Islet of Langerhans (tissue), 1 donor: ENCODE results near the gene LRBA.
A peak's percentile ranks its signal among the peaks of the same experiment; 100 is the strongest.

ENCODE experiments used
- FAIRE-seq: peaks from one replicate; lab custom pipeline; 2011; peaks lifted over from hg19 to GRCh38; lab: Jason Lieb, UNC

LRBA gene

GRCh38 chr4:150491132-150492049 lies 523.7 kb downstream of the LRBA start:
- FAIRE-seq = peak; percentile 79

DNA sequence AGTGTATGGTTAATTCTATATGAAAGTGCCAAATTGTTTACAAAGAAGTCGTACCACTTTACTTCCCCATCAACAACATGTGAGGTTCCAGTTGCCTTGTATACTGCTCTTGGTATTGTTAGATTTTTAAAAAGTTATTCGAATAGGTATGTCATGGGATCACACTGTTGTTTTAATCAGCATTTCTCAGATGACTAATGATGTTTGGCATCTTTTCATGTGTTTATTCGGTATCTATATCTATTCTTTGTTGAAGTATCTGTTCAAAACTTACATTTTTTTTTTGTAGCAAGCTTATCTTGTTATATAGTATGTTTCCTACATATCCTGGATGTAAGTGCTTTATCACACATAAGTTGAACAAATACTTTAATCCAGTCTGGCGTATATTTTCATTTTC lies 532.5 kb downstream of the LRBA start:
- FAIRE-seq = no peak

DNA sequence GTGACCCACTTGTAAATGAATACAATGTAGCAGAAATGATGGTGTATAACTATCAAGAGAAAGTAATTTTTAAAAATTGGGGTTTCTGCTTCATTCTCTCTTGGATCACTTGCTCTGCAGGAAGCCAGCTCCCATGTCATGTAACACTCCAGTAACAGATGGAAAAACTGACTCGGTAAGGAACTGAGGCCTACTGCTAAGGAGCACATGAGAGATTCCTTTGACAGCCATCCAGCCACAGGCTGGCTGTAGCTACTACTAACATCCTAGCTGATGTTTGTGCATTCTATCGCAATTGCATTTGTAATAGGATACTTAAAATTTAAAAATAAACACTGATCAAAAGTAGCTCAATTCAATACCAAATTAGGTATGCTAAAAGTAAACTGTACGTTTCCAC lies 535.4 kb downstream of the LRBA start:
- no peak for FAIRE-seq

GRCh38 chr4:150477869-150478268 lies 537.2 kb downstream of the LRBA start:
- no peak for FAIRE-seq

DNA sequence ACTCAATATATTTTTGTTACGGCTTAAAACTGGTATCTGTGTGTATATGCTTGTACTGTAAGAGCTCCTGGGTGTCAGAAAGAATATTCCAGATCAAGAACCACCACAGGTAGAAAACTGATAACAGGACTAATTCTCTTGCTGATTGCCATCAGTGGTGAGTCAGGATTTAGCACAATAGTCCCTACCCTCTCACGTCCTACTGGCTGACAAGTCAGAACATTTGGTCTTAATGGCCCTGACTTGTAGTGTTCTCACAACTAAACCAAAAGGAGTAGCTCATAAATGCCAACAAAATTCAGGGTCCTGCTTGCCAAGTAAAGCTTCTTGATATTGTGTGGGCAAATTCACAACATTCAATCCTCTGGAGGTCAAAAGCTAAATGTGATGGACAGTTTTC lies 538.3 kb downstream of the LRBA start:
- no peak for FAIRE-seq

DNA sequence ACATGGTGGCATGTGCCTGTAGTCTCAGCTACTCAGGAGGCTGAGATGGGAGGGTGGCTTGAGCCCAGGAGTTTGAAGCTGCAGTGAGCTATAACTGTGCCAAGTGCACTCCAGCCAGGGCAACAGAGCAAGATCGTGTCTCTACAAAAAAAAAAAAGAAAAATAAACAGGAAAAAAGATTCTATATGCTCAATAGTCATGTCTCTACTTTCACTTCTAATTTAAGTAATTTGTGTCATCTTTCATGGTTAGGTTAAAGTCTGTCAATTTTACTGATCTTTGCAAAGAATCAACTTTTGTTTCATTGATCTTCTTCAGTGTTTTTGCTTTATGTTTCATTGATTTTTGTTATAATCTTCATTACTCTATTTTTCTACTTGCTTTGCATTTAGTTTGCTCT lies 539.3 kb downstream of the LRBA start:
- FAIRE-seq = no peak

DNA sequence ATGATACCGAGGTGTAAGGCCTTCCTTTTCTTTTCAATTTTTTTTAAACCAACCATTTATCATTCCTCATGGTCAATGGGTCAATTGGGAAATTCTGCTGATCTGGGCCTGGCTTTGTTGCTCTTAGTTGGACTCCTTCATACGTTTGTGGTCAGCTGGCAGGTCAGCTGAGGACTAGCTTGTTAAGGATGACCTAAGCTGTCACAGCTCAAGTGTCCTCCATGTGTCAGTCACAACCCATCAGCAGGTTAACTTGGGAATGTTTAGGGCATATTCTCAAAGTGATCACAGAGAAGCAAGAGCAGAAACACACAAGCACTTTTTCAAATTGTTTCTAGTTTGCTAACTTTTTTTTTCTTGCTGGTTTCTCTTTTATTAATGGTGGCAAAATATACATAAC lies 550.6 kb downstream of the LRBA start:
- FAIRE-seq = no peak

GRCh38 chr4:150462743-150463142 lies 552.3 kb downstream of the LRBA start:
- FAIRE-seq = no peak

DNA sequence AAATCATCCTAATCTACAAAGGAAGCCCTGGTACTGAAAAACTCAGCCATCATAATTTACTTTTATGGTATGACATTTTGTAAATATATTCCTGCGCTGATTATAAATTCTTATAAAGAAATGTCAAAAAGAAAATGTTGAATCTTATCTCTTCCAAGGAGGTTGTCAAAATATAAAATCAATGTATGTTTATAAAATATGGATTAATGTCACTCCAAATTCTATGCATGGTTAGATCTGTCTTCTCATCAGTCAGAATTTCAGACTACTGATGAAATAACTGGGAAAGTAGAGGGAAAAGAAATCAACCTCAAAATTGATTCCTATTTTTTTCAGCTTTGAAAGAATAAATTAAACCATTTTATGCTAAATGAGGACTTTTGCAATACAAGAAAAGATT lies 553.1 kb downstream of the LRBA start:
- no peak for FAIRE-seq

GRCh38 chr4:150457802-150458201 lies 557.3 kb downstream of the LRBA start:
- FAIRE-seq = no peak

DNA sequence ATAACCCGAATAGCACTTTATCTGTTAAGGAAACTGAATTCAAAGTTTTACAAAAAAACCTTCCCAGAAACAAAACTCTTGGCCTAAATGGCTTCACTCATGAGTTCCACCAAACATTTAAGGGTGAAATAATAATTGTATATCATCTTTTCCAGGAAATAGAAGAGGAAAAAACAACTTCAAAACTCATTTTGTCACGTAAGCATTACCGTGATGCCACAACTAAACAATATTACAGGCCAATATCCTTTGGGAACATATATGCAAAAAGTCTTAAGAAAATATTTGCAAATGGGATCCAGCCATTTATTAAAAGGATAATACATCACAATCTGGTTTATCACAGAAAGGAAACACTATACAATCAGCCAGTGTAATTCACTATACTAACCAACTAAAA lies 563.2 kb downstream of the LRBA start:
- no peak for FAIRE-seq

- no peak for FAIRE-seq
Measured at GRCh38 chr4:150447356-150447755, 567.7 kb downstream of the LRBA start.

- no peak for FAIRE-seq
Measured at GRCh38 chr4:150439451-150439933, 575.6 kb downstream of the LRBA start.

DNA sequence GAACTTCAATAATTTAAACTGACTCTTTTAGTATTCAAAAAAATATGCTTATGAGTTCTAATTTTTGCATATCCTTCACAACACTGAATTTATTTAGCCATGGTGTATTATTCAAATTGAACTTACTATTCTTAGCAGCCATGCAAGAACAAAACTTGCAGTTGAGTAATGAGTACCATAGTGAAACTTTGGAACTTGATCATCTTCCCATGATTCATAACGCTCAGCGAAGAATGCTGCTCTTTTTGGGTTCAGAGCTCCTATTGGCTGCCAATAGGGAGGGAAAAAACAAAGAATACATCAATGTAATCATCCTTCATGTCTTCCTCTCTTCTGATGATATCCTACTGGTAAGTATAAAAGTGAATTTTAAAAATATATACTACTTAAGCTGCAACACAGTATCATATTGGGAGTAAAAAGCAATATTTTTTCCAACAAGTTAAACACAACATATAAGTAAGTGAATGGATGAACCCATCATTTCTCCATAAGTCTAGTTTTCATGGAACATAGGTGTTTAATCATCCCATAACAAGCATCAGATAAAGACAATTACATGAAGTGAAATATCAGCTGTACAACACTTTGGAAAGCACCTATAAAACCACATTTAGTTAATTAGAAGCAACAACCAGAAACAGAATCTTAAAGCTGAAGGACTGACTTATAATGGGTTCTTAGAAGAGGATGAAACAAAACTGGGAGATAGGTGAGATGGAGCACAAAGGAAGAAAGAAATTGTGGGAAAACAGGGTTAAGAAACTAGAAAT lies 578.3 kb downstream of the LRBA start:
- FAIRE-seq = peak; percentile 17

GRCh38 chr4:150431221-150431620 lies 583.9 kb downstream of the LRBA start:
- no peak for FAIRE-seq

- peak; percentile 94 for FAIRE-seq
Measured at GRCh38 chr4:150425161-150425560, 589.9 kb downstream of the LRBA start.

DNA sequence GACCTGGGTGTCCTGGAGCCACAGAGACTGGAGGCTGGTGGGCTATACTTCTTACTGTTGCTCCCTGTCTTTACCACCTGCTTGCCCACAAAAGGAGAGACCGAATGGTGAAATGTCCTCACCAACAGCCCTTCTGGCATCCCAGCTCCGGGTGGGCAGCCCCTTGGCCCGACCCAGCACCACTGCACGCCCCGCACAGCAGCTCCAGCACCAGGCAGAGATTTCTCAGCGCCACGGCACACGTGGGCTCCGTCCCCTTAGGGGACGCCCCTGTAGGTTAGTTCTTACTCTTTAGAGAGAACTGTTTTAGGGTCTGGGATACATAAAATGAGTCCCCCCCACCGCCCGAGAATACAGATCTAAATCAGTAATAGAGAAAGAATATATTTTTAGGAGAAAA lies 591.6 kb downstream of the LRBA start:
- FAIRE-seq = no peak

GRCh38 chr4:150423074-150423473 lies 592.0 kb downstream of the LRBA start:
- FAIRE-seq = no peak

DNA sequence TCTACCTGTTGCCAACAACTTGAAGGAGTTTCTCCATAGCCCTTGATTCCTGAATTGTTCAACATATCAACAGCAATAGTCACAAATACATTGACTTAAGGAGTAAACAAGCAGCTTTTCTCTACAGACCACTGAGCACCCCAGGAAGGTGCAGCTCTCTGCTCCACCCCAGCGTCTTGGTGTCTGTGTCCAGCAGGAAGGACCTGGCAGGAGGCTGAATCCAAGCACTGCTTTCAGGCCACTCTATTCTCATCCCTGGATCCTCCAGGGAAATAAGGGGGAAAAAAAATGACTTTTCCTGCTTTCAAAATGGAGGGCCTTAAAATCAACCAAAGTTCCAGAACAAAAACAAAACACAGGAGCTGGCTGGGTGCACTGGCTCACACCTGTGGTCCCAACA lies 593.5 kb downstream of the LRBA start:
- no peak for FAIRE-seq

GRCh38 chr4:150419939-150420338 lies 595.1 kb downstream of the LRBA start:
- FAIRE-seq = peak; percentile 33

DNA sequence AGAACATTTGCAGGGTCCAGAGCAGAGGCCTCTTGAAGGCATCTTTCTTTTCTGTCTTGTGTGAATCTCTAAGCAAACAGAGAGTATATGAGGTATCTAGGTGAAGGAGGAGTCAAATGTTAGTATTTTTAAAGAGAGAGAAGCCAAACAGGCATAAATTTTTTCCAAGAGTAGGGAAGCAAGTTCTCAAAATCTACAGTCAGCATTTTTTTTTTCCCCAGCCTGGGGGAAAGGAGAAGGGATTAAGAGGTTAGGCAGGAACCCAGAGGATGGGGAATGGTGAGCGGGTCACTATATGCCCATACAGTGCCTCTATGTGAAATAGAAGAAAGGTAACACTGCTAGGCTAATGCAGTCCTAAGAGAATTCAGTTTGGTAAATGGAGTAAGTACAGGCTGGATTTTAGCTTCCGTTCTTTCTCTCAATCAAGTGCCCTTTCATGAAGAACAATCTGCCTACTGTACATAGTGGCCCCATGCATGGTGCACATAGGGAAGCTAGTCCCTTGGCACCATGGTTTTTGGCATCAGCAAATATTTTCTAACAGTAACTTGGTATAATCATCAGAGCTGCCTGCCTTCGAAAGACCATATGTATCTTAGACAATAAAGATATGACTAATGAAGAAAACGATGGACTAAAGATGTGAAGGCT lies 596.2 kb downstream of the LRBA start:
- no peak for FAIRE-seq

GRCh38 chr4:150415213-150415612 lies 599.9 kb downstream of the LRBA start:
- FAIRE-seq = no peak

GRCh38 chr4:150411520-150411919 lies 603.6 kb downstream of the LRBA start:
- FAIRE-seq = no peak
